ENCODE data around the gene PPP1R9B. TPM values are rescaled to one million over a fixed set of nuclear protein-coding genes. Genes with fewer than 3 reads are reported as not detected.

Gene PPP1R9B, protein sequence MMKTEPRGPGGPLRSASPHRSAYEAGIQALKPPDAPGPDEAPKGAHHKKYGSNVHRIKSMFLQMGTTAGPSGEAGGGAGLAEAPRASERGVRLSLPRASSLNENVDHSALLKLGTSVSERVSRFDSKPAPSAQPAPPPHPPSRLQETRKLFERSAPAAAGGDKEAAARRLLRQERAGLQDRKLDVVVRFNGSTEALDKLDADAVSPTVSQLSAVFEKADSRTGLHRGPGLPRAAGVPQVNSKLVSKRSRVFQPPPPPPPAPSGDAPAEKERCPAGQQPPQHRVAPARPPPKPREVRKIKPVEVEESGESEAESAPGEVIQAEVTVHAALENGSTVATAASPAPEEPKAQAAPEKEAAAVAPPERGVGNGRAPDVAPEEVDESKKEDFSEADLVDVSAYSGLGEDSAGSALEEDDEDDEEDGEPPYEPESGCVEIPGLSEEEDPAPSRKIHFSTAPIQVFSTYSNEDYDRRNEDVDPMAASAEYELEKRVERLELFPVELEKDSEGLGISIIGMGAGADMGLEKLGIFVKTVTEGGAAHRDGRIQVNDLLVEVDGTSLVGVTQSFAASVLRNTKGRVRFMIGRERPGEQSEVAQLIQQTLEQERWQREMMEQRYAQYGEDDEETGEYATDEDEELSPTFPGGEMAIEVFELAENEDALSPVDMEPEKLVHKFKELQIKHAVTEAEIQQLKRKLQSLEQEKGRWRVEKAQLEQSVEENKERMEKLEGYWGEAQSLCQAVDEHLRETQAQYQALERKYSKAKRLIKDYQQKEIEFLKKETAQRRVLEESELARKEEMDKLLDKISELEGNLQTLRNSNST
- total RNA-seq (24.7 TPM), polyA plus RNA-seq (ENCODE audit: insufficient read depth in 1 of 8, insufficient read length in 8 of 8, low replicate concordance in 1 of 8) (10 to 100 TPM; 37.0 to 66.1 (median 48.9) TPM)
- long read RNA-seq, donor 1 = 0 reads
- long read RNA-seq, donor 2 = 0 reads
- long read RNA-seq, donor 3, full-length matches to known transcripts = 3 of 2,324 reads
- long read RNA-seq, donor 3, partial matches to known transcripts = 2,321 of 2,324 reads
- long read RNA-seq, donor 3, other reads (novel, unspliced or antisense) = 0 of 2,324 reads
- long read RNA-seq, donor 4 = 0 reads
- long read RNA-seq, donor 5, full-length matches to known transcripts = 6 of 53 reads
- long read RNA-seq, donor 5, partial matches to known transcripts = 47 of 53 reads
- long read RNA-seq, donor 5, other reads (novel, unspliced or antisense) = 0 of 53 reads
- long read RNA-seq, donor 6, partial matches to known transcripts = 434 of 559 reads
- long read RNA-seq, donor 6, other reads (novel, unspliced or antisense) = 125 of 559 reads
- long read RNA-seq, donor 7, partial matches to known transcripts = 16 of 16 reads
- long read RNA-seq, donor 7, other reads (novel, unspliced or antisense) = 0 of 16 reads
- long read RNA-seq, donor 8, partial matches to known transcripts = 5,738 of 5,805 reads
- long read RNA-seq, donor 8, other reads (novel, unspliced or antisense) = 67 of 5,805 reads
- long read RNA-seq, donor 9, full-length matches to known transcripts = 1 of 1 reads
- long read RNA-seq, donor 9, partial matches to known transcripts = 0 of 1 reads
- long read RNA-seq, donor 9, other reads (novel, unspliced or antisense) = 0 of 1 reads
- long read RNA-seq, donor 10, partial matches to known transcripts = 0 of 23 reads
- long read RNA-seq, donor 10, other reads (novel, unspliced or antisense) = 23 of 23 reads
- long read RNA-seq, donor 11, partial matches to known transcripts = 19 of 116 reads
- long read RNA-seq, donor 11, other reads (novel, unspliced or antisense) = 97 of 116 reads

GRCh38 chr17:50150354-50151040, at the start of gene PPP1R9B:
Gene PPP1R9B (minus strand): TSS chr17:50150677. CDS start chr17:50150513, 164 bp downstream.
- DNase-seq = no peak
- under 1% methylated on average over 52 of the region's 69 CpGs for WGBS (ENCODE audit: insufficient coverage)
- peaks cover 79% of the 10 kb centered on the region for H3K4me1 ChIP-seq (ENCODE audit: control insufficient read depth, insufficient read depth, low read length)

DNA sequence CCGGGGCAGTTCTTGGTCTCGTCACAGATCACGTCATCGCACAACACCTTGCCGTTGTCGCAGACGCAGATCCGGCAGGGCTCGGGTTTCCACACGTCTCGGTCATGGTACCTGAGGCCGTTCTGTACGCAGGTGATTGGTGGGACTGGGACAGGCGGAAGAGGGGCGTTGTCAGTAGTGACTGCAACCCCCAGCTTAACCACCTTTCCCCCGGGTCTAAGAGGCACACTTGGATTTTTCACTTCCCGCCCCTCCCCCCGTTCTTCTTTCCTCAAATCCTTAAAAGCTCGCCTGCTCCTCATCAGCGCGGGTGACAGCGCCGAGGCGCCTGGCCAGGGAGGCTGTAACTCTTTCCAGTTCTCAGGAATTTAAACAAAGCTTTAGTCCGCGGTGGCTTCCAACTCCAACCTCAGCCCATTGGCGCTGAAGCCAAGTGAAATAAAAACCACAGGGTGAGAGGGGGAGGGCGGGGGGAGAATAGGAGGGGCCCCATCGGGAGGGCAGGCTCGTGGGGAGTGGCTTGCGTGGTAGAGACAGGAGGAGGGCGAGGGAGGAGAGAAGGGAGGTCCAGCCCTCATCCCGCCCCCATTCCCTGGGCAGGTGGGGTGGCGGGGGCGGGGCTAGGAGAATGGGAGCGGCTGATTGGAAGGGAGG, 49.5 kb upstream of the PPP1R9B start:
- Histone ChIP-seq H3K27me3 (ENCODE audit: control insufficient read depth, insufficient read depth, low read length) (peaks cover 39% of the 10 kb centered on the region), H3K4me3 (ENCODE audit: low read length) (peak overlapping the region; percentile 91), H3K4me1 (ENCODE audit: control insufficient read depth, insufficient read depth, low read length) (peaks cover 77% of the 10 kb centered on the region), H3K9me3 (replicated peaks; ENCODE audit: control insufficient read depth, low read depth, low read length) (no peaks in the 10 kb centered on the region), H3K36me3 (ENCODE audit: control insufficient read depth, insufficient read depth, low read length) (peaks cover 45% of the 10 kb centered on the region), H3K27ac (ENCODE audit: low read length) (peak overlapping the region; percentile 94)
- WGBS (ENCODE audit: insufficient coverage) = 1% methylated on average over 23 of the region's 36 CpGs
- peak; percentile 98 for DNase-seq

More at GRCh38 chr17:50150354-50151040, at the start of gene PPP1R9B:
- Histone ChIP-seq H3K4me3 (ENCODE audit: low read length) (peak within 1 kb of the TSS; percentile 79), H3K36me3 (ENCODE audit: control insufficient read depth, insufficient read depth, low read length) (peaks cover 13% of the 10 kb centered on the region), H3K27me3 (ENCODE audit: control insufficient read depth, insufficient read depth, low read length) (no peaks in the 10 kb centered on the region), H3K9me3 (replicated peaks; ENCODE audit: control insufficient read depth, low read depth, low read length) (no peaks in the 10 kb centered on the region), H3K27ac (ENCODE audit: low read length) (peak within 1 kb of the TSS; percentile 98)

DNA sequence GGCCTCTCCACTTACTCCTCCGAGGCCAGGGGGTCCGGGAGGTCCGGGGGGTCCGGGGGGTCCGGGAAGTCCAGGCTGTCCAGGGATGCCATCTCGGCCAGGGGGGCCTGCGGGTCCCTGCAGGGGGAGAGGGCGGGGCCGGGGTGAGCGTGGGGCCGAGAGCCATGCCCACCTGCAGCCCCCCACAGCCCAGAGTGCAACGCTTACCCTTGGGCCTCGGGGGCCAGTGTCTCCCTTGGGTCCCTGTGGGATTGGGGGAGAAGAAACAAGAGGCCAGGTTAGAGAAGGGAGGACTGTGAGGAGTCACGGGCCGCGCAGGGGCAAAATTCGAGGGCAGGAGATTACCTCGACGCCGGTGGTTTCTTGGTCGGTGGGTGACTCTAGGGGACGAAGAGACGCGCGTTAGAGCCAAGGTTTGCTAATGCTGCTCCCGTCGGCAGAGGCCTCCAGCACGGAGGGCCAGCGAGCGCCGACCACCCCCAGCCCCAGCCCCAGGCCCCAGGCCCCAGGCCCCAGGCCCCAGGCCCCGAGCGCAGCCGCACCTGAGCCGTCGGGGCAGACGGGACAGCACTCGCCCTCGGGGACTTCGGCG, 48.8 kb upstream of the PPP1R9B start:
- Histone ChIP-seq H3K9me3 (replicated peaks; ENCODE audit: control insufficient read depth, low read depth, low read length) (no peaks in the 10 kb centered on the region), H3K4me3 (ENCODE audit: low read length) (peak overlapping the region; percentile 91), H3K4me1 (ENCODE audit: control insufficient read depth, insufficient read depth, low read length) (peaks cover 76% of the 10 kb centered on the region), H3K27me3 (ENCODE audit: control insufficient read depth, insufficient read depth, low read length) (peaks cover 38% of the 10 kb centered on the region), H3K36me3 (ENCODE audit: control insufficient read depth, insufficient read depth, low read length) (peaks cover 51% of the 10 kb centered on the region), H3K27ac (ENCODE audit: low read length) (peak overlapping the region; percentile 91)
- 6% methylated on average over 26 of the region's 41 CpGs for WGBS (ENCODE audit: insufficient coverage)
- no peak for DNase-seq

DNA sequence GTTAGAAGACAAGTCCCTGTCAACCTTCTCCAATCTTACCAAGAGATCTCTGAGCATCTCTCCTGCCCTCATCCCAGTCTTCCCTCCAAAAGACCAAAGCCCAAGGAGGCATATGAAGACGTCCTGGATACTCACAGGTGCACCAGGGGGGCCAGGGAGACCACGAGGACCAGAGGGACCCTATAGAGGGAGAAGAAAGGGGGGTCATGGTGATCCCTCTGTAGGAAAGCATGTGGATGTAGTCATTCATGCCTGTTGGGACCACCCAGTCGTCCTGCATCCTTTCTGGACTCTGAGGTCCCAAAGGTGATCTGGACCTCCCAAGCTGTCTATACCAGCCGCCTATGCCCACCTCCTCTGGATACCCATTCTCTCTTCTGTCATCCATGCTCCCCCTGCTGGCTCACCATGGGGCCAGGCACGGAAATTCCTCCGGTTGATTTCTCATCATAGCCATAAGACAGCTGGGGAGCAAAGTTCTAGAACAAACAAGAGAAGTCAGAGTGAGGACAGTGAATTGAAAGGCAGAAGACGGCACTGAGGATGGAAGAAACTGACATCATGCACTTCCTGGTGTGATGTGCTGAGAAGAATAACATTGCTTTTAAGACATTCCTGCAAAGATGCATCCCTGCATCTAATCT, 47.7 kb upstream of the PPP1R9B start:
- no peak for DNase-seq
- Histone ChIP-seq H3K9me3 (replicated peaks; ENCODE audit: control insufficient read depth, low read depth, low read length) (no peaks in the 10 kb centered on the region), H3K4me1 (ENCODE audit: control insufficient read depth, insufficient read depth, low read length) (peaks cover 73% of the 10 kb centered on the region), H3K36me3 (ENCODE audit: control insufficient read depth, insufficient read depth, low read length) (peaks cover 61% of the 10 kb centered on the region), H3K27me3 (ENCODE audit: control insufficient read depth, insufficient read depth, low read length) (peaks cover 30% of the 10 kb centered on the region), H3K4me3 (ENCODE audit: low read length) (peak overlapping the region; percentile 91), H3K27ac (ENCODE audit: low read length) (peak overlapping the region; percentile 91)
- 0% methylated on average over 1 of the region's 7 CpGs for WGBS (ENCODE audit: insufficient coverage)

- peaks cover 74% of the 10 kb centered on the region for H3K36me3 ChIP-seq (ENCODE audit: control insufficient read depth, insufficient read depth, low read length)
- peak overlapping the region; percentile 91 for H3K4me3 ChIP-seq (ENCODE audit: low read length)
These were observed 46.3 kb upstream of the PPP1R9B start for GRCh38 chr17:50196826-50197225.

GRCh38 chr17:50196036-50196435, 45.6 kb upstream of the PPP1R9B start:
- no peak for DNase-seq
- no peaks in the 10 kb centered on the region for H3K9me3 ChIP-seq (replicated peaks; ENCODE audit: control insufficient read depth, low read depth, low read length)
- H3K27ac ChIP-seq (ENCODE audit: low read length) = peak overlapping the region; percentile 91
- peaks cover 73% of the 10 kb centered on the region for H3K4me1 ChIP-seq (ENCODE audit: control insufficient read depth, insufficient read depth, low read length)
- H3K27me3 ChIP-seq (ENCODE audit: control insufficient read depth, insufficient read depth, low read length) = peaks cover 10% of the 10 kb centered on the region
- peaks cover 80% of the 10 kb centered on the region for H3K36me3 ChIP-seq (ENCODE audit: control insufficient read depth, insufficient read depth, low read length)
- peak overlapping the region; percentile 91 for H3K4me3 ChIP-seq (ENCODE audit: low read length)
- 30% methylated on average over 3 of the region's 5 CpGs for WGBS (ENCODE audit: insufficient coverage)

More at GRCh38 chr17:50196826-50197225, 46.3 kb upstream of the PPP1R9B start:
- Histone ChIP-seq H3K27me3 (ENCODE audit: control insufficient read depth, insufficient read depth, low read length) (peaks cover 18% of the 10 kb centered on the region), H3K9me3 (replicated peaks; ENCODE audit: control insufficient read depth, low read depth, low read length) (no peaks in the 10 kb centered on the region), H3K4me1 (ENCODE audit: control insufficient read depth, insufficient read depth, low read length) (peaks cover 79% of the 10 kb centered on the region), H3K27ac (ENCODE audit: low read length) (peak overlapping the region; percentile 91)
- DNase-seq = no peak
- WGBS (ENCODE audit: insufficient coverage) = 40% methylated on average over 1 of the region's 6 CpGs

GRCh38 chr17:50194934-50195865, 44.7 kb upstream of the PPP1R9B start:
- no peak for DNase-seq
- Histone ChIP-seq H3K4me1 (ENCODE audit: control insufficient read depth, insufficient read depth, low read length) (peaks cover 74% of the 10 kb centered on the region), H3K4me3 (ENCODE audit: low read length) (peak overlapping the region; percentile 91), H3K27me3 (ENCODE audit: control insufficient read depth, insufficient read depth, low read length) (peaks cover 6% of the 10 kb centered on the region), H3K36me3 (ENCODE audit: control insufficient read depth, insufficient read depth, low read length) (peaks cover 89% of the 10 kb centered on the region), H3K27ac (ENCODE audit: low read length) (peak overlapping the region; percentile 91), H3K9me3 (replicated peaks; ENCODE audit: control insufficient read depth, low read depth, low read length) (no peaks in the 10 kb centered on the region)
- WGBS (ENCODE audit: insufficient coverage) = 45% methylated on average over 13 of the region's 17 CpGs
